SK-MEL-5 (cell line): ENCODE data around the gene ACAP3. TPM values are rescaled to one million over a fixed set of nuclear protein-coding genes. Genes with fewer than 3 reads are reported as not detected.

ENCODE experiments used
- DNase-seq: peaks from one replicate; pipeline ENCODE4 v3.0.0-alpha.2; 2016; ENCODE audit warnings: low read depth, low spot score
- in situ Hi-C: cut with HindIII; loops from 2 replicates; pipeline ENCODE4 v1.10.0; 2016; ENCODE audit warnings: low sequenced_read_pairs, high pct_unique_total_duplicates, low pct_unique_long_range_greater_than_20kb
- total RNA-seq: library from RNA; depleted of rRNA; stranded (reverse); fragments of >200 nt; shearing (Covaris generic); gene quantifications from 2 replicates; pipeline ENCODE4 v1.2.3, GENCODE V29; 2014

The ACAP3 gene
- total RNA-seq, 1 experiment from 2014 or later = 14.5 TPM

DNA sequence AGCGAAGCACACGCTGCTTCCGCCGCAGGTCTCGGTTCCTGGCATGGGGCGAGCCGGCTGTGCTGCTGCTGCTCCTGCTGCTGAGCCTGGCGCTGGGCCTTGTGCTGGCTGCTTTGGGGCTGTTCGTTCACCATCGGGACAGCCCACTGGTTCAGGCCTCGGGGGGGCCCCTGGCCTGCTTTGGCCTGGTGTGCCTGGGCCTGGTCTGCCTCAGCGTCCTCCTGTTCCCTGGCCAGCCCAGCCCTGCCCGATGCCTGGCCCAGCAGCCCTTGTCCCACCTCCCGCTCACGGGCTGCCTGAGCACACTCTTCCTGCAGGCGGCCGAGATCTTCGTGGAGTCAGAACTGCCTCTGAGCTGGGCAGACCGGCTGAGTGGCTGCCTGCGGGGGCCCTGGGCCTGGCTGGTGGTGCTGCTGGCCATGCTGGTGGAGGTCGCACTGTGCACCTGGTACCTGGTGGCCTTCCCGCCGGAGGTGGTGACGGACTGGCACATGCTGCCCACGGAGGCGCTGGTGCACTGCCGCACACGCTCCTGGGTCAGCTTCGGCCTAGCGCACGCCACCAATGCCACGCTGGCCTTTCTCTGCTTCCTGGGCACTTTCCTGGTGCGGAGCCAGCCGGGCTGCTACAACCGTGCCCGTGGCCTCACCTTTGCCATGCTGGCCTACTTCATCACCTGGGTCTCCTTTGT lies 26.0 kb upstream of the ACAP3 start:
- no peak for DNase-seq
- in situ Hi-C loops = no loop called here

DNA sequence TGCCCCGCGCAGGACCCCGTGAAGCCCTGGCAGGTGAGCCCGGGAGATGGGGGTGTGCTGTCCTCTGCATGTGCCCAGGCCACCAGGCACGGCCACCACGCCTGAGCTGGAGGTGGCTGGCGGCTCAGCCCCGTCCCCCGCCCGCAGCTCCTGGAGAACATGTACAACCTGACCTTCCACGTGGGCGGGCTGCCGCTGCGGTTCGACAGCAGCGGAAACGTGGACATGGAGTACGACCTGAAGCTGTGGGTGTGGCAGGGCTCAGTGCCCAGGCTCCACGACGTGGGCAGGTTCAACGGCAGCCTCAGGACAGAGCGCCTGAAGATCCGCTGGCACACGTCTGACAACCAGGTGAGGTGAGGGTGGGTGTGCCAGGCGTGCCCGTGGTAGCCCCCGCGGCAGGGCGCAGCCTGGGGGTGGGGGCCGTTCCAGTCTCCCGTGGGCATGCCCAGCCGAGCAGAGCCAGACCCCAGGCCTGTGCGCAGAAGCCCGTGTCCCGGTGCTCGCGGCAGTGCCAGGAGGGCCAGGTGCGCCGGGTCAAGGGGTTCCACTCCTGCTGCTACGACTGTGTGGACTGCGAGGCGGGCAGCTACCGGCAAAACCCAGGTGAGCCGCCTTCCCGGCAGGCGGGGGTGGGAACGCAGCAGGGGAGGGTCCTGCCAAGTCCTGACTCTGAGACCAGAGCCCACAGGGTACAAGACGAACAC lies 25.2 kb upstream of the ACAP3 start:
- DNase-seq = no peak
- in situ Hi-C loops = no loop called here

DNA sequence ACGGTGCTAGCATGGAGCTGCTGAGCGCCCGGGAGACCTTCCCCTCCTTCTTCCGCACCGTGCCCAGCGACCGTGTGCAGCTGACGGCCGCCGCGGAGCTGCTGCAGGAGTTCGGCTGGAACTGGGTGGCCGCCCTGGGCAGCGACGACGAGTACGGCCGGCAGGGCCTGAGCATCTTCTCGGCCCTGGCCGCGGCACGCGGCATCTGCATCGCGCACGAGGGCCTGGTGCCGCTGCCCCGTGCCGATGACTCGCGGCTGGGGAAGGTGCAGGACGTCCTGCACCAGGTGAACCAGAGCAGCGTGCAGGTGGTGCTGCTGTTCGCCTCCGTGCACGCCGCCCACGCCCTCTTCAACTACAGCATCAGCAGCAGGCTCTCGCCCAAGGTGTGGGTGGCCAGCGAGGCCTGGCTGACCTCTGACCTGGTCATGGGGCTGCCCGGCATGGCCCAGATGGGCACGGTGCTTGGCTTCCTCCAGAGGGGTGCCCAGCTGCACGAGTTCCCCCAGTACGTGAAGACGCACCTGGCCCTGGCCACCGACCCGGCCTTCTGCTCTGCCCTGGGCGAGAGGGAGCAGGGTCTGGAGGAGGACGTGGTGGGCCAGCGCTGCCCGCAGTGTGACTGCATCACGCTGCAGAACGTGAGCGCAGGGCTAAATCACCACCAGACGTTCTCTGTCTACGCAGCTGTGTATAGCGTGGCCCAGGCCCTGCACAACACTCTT lies 24.5 kb upstream of the ACAP3 start:
- in situ Hi-C loops = no loop called here
- DNase-seq = no peak

DNA sequence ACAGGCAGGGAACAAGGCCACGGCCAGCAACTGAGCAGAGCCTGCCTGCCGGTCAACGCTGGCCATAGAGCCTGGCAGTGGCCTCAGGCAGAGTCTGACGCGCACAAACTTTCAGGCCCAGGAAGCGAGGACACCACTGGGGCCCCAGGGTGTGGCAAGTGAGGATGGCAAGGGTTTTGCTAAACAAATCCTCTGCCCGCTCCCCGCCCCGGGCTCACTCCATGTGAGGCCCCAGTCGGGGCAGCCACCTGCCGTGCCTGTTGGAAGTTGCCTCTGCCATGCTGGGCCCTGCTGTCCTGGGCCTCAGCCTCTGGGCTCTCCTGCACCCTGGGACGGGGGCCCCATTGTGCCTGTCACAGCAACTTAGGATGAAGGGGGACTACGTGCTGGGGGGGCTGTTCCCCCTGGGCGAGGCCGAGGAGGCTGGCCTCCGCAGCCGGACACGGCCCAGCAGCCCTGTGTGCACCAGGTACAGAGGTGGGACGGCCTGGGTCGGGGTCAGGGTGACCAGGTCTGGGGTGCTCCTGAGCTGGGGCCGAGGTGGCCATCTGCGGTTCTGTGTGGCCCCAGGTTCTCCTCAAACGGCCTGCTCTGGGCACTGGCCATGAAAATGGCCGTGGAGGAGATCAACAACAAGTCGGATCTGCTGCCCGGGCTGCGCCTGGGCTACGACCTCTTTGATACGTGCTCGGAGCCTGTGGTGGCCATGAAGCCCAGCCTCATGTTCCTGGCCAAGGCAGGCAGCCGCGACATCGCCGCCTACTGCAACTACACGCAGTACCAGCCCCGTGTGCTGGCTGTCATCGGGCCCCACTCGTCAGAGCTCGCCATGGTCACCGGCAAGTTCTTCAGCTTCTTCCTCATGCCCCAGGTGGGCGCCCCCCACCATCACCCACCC lies 23.6 kb upstream of the ACAP3 start, which contains the start of gene TAS1R3:
TAS1R3 (plus strand) TSS at position 213 of the 898 bp plus-strand sequence; CDS start at position 279, 66 bp downstream.
- in situ Hi-C loops = no loop called here

DNA sequence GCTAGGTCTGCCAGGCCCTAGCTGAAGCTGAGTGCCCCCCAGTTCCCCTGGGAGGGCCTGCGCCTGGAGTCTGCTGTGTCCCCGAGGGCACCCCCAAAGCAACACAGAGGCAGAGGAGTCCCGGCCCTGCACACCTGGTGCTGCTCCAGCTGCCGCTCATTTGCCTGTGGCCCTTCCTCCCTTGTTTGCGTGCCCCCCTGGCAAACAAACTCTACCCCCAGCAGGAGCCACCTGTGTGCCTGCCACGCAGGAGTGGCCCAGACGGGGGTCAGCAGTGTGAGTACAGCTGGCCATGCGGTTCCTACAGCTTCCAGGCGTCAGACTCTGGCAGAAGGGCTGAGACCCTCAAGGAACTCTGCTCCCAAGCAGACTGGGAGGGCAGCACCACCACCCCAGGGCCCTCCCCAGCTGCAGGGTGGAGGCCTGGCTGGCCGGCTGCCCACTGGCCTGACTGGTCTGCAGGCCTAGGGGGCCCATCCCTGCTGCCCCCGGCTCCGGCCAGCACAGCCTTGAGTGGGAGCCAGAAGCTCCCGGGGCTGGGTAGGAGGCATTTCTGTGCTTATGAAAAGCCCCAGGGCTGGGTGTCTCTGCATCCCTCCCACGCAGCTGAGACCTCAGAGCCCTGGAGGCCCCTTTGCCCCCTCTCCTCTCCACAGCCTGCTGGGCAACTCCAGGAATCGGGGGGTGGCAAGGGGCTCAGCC lies 22.8 kb upstream of the ACAP3 start:
- DNase-seq = no peak
- in situ Hi-C loops = no loop called here

More for the DNA sequence above, 23.6 kb upstream of the ACAP3 start, which contains the start of gene TAS1R3:
- DNase-seq = no peak

DNA sequence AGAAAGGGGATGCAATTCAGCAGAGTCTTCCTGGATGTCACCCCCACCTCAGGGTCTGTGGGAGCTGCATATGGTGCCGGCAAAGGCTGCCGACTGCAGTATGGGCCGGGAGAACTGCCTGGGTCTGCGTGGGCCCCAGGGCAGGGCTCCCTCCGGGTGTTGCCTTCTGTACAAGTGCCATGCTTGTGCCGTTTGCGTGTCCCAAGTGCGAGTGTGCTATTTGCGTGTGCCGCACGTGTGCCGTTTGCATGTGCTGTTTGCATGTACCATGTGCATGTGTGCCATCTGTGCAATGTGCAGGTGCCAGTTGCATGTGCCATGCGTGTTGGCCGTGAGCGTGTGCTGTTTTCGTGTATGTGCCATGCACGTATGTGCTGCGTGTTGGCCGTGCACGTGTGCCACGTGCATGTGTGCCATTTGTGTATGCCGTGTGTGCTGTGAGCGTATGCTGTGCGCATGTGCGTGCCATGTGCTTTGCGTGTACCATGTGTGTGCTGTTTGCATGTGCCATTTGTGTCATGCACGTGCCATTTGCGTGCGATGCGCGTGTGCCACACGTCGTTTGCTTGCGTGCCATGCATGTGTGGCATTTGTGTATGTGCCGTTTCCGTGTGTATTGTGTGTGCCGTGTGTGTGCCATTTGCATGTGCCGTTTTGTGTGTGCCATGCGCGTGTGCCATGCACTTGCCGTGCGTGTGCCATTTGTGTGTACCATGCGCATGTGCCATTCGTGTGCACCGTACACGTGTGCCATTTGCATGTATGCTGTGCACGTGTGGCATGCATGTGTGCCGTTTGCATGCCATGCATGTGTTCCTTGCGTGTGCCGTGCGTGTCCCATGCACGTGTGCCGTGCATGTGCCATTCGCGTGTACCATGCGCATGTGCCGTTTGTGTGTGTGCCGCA lies 21.8 kb upstream of the ACAP3 start:
- in situ Hi-C loops = no loop called here
- DNase-seq = no peak

DNA sequence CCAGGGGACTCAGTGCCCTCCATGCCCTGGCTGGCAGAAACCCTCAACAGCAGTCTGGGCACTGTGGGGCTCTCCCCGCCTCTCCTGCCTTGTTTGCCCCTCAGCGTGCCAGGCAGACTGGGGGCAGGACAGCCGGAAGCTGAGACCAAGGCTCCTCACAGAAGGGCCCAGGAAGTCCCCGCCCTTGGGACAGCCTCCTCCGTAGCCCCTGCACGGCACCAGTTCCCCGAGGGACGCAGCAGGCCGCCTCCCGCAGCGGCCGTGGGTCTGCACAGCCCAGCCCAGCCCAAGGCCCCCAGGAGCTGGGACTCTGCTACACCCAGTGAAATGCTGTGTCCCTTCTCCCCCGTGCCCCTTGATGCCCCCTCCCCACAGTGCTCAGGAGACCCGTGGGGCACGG lies 20.5 kb upstream of the ACAP3 start:
- in situ Hi-C loops = no loop called here
- no peak for DNase-seq

DNA sequence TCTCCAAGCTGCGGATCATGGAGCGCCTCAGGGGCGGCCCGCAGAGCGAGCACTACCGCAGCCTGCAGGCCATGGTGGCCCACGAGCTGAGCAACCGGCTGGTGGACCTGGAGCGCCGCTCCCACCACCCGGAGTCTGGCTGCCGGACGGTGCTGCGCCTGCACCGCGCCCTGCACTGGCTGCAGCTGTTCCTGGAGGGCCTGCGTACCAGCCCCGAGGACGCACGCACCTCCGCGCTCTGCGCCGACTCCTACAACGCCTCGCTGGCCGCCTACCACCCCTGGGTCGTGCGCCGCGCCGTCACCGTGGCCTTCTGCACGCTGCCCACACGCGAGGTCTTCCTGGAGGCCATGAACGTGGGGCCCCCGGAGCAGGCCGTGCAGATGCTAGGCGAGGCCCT lies 19.6 kb upstream of the ACAP3 start:
- in situ Hi-C loops = no loop called here
- DNase-seq = no peak

DNA sequence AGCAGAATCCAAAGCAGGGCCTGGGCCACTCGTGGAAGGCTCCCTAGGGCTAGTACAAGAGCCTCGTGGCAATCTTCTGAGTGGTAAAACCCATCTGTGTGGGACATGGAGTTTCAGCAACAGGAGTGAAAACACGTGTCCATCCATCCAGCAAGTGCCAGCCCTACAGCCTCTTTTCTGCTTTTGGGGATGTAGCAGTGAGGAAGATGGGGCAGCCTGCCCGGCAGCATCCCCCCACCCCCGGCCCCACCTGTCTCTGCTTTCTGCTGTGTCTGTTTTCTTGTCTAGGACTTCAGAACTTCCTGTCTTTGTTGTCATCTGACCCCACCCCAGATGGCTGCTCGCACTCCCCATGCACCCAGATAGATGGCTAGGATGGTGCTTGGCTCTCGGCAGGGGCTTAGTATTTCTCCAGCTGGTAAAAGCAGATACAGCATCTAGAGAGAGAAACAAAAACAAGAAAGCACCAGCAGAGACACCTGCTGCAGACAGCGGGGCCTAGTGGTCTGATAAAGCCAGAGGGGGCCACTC lies 18.4 kb upstream of the ACAP3 start:
- in situ Hi-C loops = no loop called here
- no peak for DNase-seq

DNA sequence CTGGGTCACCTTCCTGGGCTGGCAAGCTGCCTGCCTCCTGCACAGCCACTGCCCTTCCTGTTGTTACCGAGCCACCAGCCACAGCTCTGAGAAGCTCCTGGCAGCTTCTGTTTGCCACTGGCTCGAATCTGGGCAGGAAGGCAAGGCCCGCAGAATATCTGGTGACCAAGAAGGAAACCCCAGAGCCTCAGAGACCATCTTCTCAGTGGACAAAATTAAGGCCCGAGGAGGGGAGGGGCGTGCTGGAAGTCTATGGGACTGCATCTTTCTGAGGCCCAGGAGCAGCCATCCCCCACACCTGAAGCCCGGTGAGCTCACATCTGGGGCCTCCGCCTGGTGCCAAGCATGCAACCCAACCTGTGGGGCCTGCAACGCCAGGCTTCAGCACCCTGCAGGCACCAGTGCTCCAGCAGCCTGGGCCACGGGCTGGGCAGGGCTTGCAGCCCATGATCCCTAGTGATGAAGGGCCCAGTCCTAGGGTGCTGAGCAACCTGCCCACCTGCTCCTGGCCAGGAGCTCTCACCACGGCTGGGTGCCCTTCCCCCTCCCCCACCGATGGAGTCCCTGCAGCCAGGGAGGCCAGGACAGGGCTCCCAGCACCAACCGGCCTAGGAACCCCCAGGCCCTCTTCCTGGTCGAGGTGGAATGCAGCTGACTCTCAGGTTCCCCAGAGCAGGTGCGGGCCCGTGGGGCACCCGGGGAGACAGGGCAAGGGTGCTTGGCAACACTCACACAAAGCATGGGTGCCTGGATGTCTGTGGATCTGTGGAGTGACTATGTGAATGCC lies 17.8 kb upstream of the ACAP3 start:
- DNase-seq = no peak
- in situ Hi-C loops = no loop called here

DNA sequence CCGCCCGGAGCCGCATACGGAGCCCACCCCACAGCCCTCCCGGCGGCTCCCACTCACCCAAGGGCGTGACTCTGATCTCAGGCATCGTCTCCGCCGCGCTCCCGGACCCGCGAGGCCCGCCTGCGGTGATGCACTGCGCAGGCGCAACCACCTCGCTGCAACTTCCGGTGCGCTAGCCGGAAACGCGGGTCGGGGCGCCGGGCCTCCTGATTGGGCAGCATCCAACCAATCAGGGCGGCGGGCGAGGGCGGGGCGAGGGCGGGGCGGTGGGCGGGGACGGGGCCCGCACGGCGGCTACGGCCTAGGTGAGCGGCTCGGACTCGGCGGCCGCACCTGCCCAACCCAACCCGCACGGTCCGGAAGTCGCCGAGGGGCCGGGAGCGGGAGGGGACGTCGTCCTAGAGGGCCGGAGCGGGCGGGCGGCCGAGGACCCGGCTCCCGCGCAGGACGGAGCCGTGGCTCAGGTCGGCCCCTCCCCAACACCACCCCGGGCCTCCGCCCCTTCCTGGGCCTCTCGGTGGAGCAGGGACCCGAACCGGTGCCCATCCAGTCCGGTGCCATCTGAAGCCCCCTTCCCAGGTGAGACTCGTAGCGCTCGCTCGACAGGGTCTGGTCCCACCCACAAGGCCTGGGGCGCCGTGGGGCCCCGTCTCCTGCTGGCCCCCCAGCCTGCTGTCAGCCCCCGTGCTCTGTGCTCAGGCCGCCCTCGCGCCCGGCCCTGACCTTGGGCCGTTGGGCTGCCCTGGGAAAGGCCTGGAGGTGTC lies 17.0 kb upstream of the ACAP3 start, which contains the start of the genes CPTP and INTS11:
CPTP (plus strand) TSS at position 279 of the 764 bp plus-strand sequence. CDS start 2,109 bp downstream, outside the sequence.
INTS11 (minus strand) TSS at position 137 of the 764 bp plus-strand sequence; CDS start at position 85, 52 bp downstream.
- in situ Hi-C loops = no loop called here
- peak; percentile 89 for DNase-seq

DNA sequence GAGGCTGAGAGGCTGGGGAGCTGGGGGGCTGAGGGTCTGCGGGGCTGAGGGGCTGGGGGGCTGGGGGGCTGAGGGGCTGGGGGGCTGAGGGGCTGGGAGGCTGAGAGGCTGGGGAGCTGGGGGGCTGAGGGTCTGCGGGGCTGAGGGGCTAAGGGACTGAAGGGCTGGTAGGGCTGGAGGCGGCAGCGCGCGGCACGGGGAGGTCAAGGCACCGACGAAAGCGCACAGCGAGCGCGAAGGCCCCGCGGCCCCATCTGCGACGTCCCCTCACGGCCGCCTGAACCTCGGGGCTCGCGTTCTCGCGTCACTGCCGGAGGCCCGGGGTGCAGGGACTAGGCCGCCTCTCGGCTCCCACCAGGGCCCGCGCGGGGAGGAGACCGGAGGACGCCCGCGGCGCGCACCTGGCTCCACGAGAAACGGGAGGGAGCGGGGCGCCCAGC lies 16.4 kb upstream of the ACAP3 start:
- in situ Hi-C loops = no loop called here
- no peak for DNase-seq

DNA sequence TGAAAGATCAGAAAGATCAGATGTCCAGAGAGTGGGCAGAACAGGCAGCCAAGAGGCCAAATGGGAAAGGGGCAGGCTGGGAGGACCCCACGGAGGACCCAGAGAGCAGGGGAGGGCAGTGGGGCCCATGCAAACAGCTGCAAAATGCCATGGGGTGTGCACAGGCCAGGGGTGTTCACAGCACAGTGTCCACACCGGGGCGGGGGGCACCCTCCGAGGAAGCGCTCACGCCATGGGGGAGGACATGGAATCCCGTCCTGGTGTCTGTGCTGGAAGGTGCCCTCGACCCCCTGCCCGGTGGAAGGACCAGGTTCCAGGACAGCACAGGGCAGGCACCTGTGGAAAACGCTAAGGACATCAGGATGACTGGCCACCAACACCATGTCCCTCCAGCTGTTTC lies 15.2 kb upstream of the ACAP3 start:
- in situ Hi-C loops = no loop called here
- DNase-seq = no peak

DNA sequence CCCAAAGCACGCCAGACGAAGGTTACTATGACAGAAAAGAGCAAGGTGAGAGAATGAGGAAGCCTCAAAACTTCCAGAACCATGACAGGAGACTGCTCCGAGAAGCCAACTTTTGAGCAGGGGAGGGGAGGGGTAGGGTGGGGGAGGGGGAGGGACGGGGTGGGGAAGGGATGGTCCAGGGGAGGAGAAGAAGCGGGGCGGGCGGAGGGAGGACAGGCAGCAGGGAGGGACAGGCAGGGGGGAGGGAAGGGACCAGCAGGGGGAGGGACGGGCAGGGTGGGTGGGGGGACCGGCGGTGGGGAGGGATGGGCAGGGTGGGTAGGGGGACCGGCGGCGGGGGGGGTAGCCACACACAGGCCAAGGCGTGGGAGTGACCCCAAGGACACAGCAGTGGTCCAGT lies 14.7 kb upstream of the ACAP3 start:
- no peak for DNase-seq
- in situ Hi-C loops = no loop called here
